Kidney (tissue), 14 donors: ENCODE results near the gene ZNF579. TPM values are rescaled to one million over a fixed set of nuclear protein-coding genes. Genes with fewer than 3 reads are reported as not detected.

Source experiments
- DNase-seq, 5 donors: peaks; one replicate each; pipeline ENCODE4 v3.0.0-alpha.2; 2013 to 2020
- FAIRE-seq: peaks from 2 replicates; lab custom pipeline; 2012; peaks lifted over from hg19 to GRCh38; lab: Jason Lieb, UNC
- H3K27ac ChIP-seq, 2 donors: one replicate each; pipeline ENCODE4 v1.7.0; 2013; ENCODE audit warnings: low read depth in 2 of 2, low read length in 2 of 2, inconsistent platforms in 1 of 2
- H3K27me3 ChIP-seq: one replicate; pipeline ENCODE4 v1.7.1; 2013; ENCODE audit warnings: low read length, inconsistent platforms; ENCODE audit not compliant: control insufficient read depth, insufficient read depth
- H3K36me3 ChIP-seq, 3 donors: one replicate each; pipeline versions ENCODE4 v1.7.0 to v1.7.1; 2013; ENCODE audit warnings: low read length in 3 of 3, control low read depth in 1 of 3, inconsistent platforms in 1 of 3; ENCODE audit not compliant: insufficient read depth in 3 of 3, control insufficient read depth in 2 of 3
- H3K4me1 ChIP-seq, 3 donors: one replicate each; pipeline versions ENCODE4 v1.7.0 to v1.7.1; 2013; ENCODE audit warnings: low read length in 3 of 3, inconsistent platforms in 1 of 3, low read depth in 1 of 3; ENCODE audit not compliant: control insufficient read depth in 2 of 3, insufficient read depth in 2 of 3
- H3K4me3 ChIP-seq, 3 donors: one replicate each; pipeline versions ENCODE4 v1.7.0 to v1.8.1; 2013; ENCODE audit warnings: low read length in 3 of 3, control low read depth in 1 of 3, inconsistent platforms in 1 of 3
- H3K9ac ChIP-seq, 3 donors: one replicate each; pipeline versions ENCODE4 v1.7.0 to v1.7.1; 2013; ENCODE audit warnings: low read length in 3 of 3, control low read depth in 1 of 3, inconsistent platforms in 1 of 3
- H3K9me3 ChIP-seq, 3 donors: one replicate each; pipeline versions ENCODE4 v1.7.0 to v1.7.1; 2013; ENCODE audit warnings: low read length in 3 of 3, control low read depth in 1 of 3, inconsistent platforms in 1 of 3; ENCODE audit not compliant: control insufficient read depth in 2 of 3, insufficient read depth in 1 of 3
- intact Hi-C: fragments of 100-400 bp; cut with DNase I; formaldehyde crosslinking; loops from one replicate; pipeline ENCODE4 v1.11.1; 2022
- polyA plus RNA-seq: library from polyadenylated mRNA; stranded (reverse); fragments of 350-450 nt; fragmentation: Illumina TruSeq; extraction: RNeasy Lipid Tissue Mini Kit (QIAGEN cat#74804); gene quantifications from one replicate; pipeline ENCODE4 v1.2.3, GENCODE V29; 2014; ENCODE audit warnings: low read depth, low replicate concordance; ENCODE audit not compliant: insufficient read depth
- total RNA-seq: library from RNA; stranded (reverse); fragmentation: NEBNext Ultra II Directional; extraction: Animal tissue kit (Norgen Biotek cat#: 25700); gene quantifications from one replicate; pipeline ENCODE4 v1.2.1, GENCODE V29; 2021
- TF ChIP-seq, protein P1 (sequence below): IDR thresholded peaks from 3 replicates; pipeline ENCODE4 v1.5.1; 2012; ENCODE audit warnings: mild to moderate bottlenecking, moderate library complexity, borderline replicate concordance; ENCODE audit not compliant: insufficient read depth; ENCODE audit errors: extremely low read depth
- donor health status: control.
- donor health status: control.
- donor health status: control.
- donor health status: control.
- donor health status: control.
- donor health status: DM: yes; HTN: yes; CAD: no.
- donor health status: Normal renal cell carcinoma (clear cell type).

ZNF579 gene
- total and polyA plus RNA-seq, 2 donors from 2014 or later, result 10.9 to 16.6 TPM

DNA sequence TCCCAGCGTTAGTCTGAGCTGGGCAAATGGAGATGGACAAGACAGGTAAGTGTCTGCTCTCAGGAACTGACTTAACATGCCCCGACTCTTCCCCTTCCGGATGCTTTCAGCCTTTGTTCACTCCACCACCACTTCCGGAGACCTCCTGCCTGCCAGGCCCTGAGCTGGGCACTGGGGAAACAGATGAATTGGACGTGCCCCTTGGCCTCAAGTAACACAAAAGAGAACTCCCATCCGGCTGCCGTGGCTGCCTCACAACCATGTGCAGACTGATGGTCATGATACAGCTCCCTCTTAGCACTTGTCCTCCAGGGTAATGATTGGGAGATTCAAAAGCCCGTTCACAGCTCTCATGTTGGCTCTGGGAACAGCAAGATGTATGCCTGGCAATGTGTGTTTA, 36.8 kb upstream of the ZNF579 start:
- no peaks in the 10 kb centered on the region for H3K4me1 ChIP-seq
- H3K36me3 ChIP-seq, result peaks cover 0 to 6% (median 0%) of the 10 kb centered on the region in 3 donors
- FAIRE-seq, result no peak
- DNase-seq, result no peak
- H3K4me3 ChIP-seq, result no peak overlapping the region
- H3K9ac ChIP-seq, result no peak overlapping the region
- H3K27me3 ChIP-seq, result no peaks in the 10 kb centered on the region
- TF ChIP-seq, protein P1, sequence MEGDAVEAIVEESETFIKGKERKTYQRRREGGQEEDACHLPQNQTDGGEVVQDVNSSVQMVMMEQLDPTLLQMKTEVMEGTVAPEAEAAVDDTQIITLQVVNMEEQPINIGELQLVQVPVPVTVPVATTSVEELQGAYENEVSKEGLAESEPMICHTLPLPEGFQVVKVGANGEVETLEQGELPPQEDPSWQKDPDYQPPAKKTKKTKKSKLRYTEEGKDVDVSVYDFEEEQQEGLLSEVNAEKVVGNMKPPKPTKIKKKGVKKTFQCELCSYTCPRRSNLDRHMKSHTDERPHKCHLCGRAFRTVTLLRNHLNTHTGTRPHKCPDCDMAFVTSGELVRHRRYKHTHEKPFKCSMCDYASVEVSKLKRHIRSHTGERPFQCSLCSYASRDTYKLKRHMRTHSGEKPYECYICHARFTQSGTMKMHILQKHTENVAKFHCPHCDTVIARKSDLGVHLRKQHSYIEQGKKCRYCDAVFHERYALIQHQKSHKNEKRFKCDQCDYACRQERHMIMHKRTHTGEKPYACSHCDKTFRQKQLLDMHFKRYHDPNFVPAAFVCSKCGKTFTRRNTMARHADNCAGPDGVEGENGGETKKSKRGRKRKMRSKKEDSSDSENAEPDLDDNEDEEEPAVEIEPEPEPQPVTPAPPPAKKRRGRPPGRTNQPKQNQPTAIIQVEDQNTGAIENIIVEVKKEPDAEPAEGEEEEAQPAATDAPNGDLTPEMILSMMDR, result no peak
- H3K27ac ChIP-seq, result no peak overlapping the region
- intact Hi-C loops, result loop anchor here (10.0 kb wide), 1 partner anchor 353 kb away; no protein-coding TSS in a partner anchor
- H3K9me3 ChIP-seq, result no peaks in the 10 kb centered on the region

DNA sequence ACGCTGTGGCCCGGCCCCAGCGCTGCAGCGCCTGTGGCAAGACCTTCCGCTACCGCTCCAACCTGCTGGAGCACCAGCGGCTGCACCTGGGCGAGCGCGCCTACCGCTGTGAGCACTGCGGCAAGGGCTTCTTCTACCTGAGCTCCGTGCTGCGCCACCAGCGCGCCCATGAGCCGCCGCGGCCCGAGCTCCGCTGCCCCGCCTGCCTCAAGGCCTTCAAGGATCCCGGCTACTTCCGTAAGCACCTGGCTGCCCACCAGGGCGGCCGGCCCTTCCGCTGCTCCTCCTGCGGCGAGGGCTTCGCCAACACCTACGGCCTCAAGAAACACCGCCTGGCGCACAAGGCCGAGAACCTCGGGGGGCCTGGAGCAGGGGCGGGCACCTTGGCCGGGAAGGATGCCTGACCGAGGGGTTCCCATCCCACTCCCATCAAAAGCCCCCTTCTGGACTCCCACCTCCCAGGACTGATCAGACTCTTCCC, 35.8 kb upstream of the ZNF579 start:
- no peaks in the 10 kb centered on the region for H3K9me3 ChIP-seq
- no peak overlapping the region for H3K27ac ChIP-seq
- DNase-seq (no peak), FAIRE-seq (no peak)
- no peaks in the 10 kb centered on the region for H3K27me3 ChIP-seq
- no peaks in the 10 kb centered on the region for H3K4me1 ChIP-seq
- intact Hi-C loops, result loop anchor here (10.0 kb wide), 1 partner anchor 352 kb away; no protein-coding TSS in a partner anchor
- no peak overlapping the region for H3K9ac ChIP-seq
- H3K4me3 ChIP-seq, result no peak overlapping the region
- H3K36me3 ChIP-seq, result peaks cover 0 to 6% (median 0%) of the 10 kb centered on the region in 3 donors
- TF ChIP-seq, protein P1, result no peak

DNA sequence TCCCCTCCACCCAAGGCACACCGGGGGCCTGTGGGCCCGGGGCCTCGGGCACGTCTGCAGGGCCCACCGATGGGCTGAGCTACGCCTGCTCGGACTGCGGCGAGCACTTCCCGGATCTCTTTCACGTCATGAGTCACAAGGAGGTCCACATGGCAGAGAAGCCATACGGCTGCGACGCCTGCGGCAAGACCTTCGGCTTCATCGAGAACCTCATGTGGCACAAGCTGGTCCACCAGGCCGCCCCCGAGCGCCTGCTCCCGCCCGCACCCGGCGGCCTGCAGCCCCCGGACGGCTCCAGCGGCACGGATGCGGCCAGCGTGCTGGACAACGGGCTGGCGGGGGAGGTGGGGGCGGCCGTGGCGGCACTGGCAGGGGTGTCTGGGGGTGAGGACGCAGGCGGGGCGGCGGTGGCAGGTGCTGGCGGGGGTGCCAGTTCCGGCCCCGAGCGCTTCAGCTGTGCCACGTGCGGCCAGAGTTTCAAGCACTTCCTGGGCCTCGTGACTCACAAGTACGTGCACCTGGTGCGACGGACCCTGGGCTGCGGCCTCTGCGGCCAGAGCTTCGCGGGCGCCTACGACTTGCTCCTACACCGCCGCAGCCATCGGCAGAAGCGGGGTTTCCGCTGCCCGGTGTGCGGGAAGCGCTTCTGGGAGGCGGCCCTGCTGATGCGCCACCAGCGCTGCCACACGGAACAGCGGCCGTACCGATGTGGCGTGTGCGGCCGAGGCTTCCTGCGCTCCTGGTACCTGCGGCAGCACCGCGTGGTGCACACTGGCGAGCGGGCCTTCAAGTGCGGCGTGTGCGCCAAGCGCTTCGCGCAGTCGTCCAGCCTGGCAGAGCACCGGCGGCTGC, 35.1 kb upstream of the ZNF579 start:
- no peak for DNase-seq
- Histone ChIP-seq H3K4me1 (no peaks in the 10 kb centered on the region), H3K9ac (no peak overlapping the region), H3K9me3 (no peaks in the 10 kb centered on the region), H3K36me3 (peaks cover 0 to 2% (median 0%) of the 10 kb centered on the region in 3 donors), H3K27me3 (no peaks in the 10 kb centered on the region), H3K4me3 (no peak overlapping the region), H3K27ac (no peak overlapping the region)
- TF ChIP-seq, protein P1, result no peak
- no peak for FAIRE-seq
- intact Hi-C loops, result loop anchor here (10.0 kb wide), 1 partner anchor 351 kb away; no protein-coding TSS in a partner anchor
